PC-3 (cell line): Measurements from ENCODE around the gene RTTN. TPM values are rescaled to one million over a fixed set of nuclear protein-coding genes. Genes with fewer than 3 reads are reported as not detected.
A peak's percentile ranks its signal among the peaks of the same experiment; 100 is the strongest.

Source experiments
- ATAC-seq: fragments of 200-7000 bp; cut with Tn5 transposase; 2 replicates; pipeline ENCODE4 v1.9.1; 2020; ENCODE audit warnings: mild to moderate bottlenecking, moderate library complexity
- BruUV-seq: library from RNA; stranded (reverse); fragments of 400-500 nt; replicated peaks from 2 replicates; lab custom pipeline; 2021; lab: Mats Ljungman, UMichigan
- CTCF ChIA-PET: fragments of 300-600 bp; sonication (Branson Sonifier 250); formaldehyde crosslinking; loops from one replicate; lab custom pipeline; 2022; ENCODE audit warnings: antibody characterized with exemption; lab: Charles Lee
- POLR2A ChIA-PET: fragments of 300-600 bp; sonication (Branson Sonifier 250); formaldehyde crosslinking; loops from one replicate; lab custom pipeline; 2022; ENCODE audit warnings: antibody characterized with exemption; ENCODE audit not compliant: unreplicated experiment; lab: Charles Lee
- DNase-seq: peaks from one replicate; pipeline ENCODE4 v3.0.0-alpha.2; 2015
- H2AFZ ChIP-seq: fragments of 300-600 bp; sonication (generic); 2 replicates; pipeline ENCODE4 v1.6.0; 2016; ENCODE audit warnings: antibody characterized with exemption, low read length
- H3F3A ChIP-seq: fragments of 300-600 bp; sonication (generic); one replicate; pipeline ENCODE4 v1.6.0; 2017; ENCODE audit warnings: antibody characterized with exemption, low read length, control low read depth, mild to moderate bottlenecking; ENCODE audit not compliant: unreplicated experiment
- H3K27ac ChIP-seq: fragments of 300-600 bp; sonication (generic); 2 replicates; pipeline ENCODE4 v1.5.1; 2016; ENCODE audit warnings: mild to moderate bottlenecking, low read length
- H3K27me3 ChIP-seq: fragments of 300-600 bp; sonication (generic); 2 replicates; pipeline ENCODE4 v1.6.1; 2016; ENCODE audit warnings: low read length, mixed read lengths
- H3K36me3 ChIP-seq: fragments of 300-600 bp; sonication (generic); 2 replicates; pipeline ENCODE4 v1.6.1; 2016; ENCODE audit warnings: low read depth, mixed run types, low read length, mixed read lengths
- H3K4me1 ChIP-seq: fragments of 300-600 bp; sonication (generic); 2 replicates; pipeline ENCODE4 v1.5.1; 2016; ENCODE audit warnings: low read length; ENCODE audit not compliant: insufficient read depth
- H3K4me2 ChIP-seq: fragments of 300-600 bp; sonication (generic); 2 replicates; pipeline ENCODE4 v1.6.0; 2016; ENCODE audit warnings: low read length
- H3K4me3 ChIP-seq: fragments of 300-600 bp; sonication (generic); 2 replicates; pipeline ENCODE4 v1.5.1; 2016; ENCODE audit warnings: mild to moderate bottlenecking, low read length, mixed read lengths
- H3K79me2 ChIP-seq: fragments of 300-600 bp; sonication (generic); 2 replicates; pipeline ENCODE4 v1.6.1; 2017; ENCODE audit warnings: low read length, mixed read lengths
- H3K9ac ChIP-seq: fragments of 300-600 bp; sonication (generic); 2 replicates; pipeline ENCODE4 v1.6.0; 2016; ENCODE audit warnings: mild to moderate bottlenecking, low read length
- H3K9me2 ChIP-seq: fragments of 300-600 bp; sonication (generic); replicated peaks from 2 replicates; pipeline ENCODE4 v1.6.1; 2016; ENCODE audit warnings: mixed run types, low read length, mixed read lengths
- H3K9me3 ChIP-seq: fragments of 300-600 bp; sonication (generic); 2 replicates; pipeline ENCODE4 v1.6.1; 2016; ENCODE audit warnings: low read length, mixed read lengths
- H4K20me1 ChIP-seq: fragments of 300-600 bp; sonication (generic); 2 replicates; pipeline ENCODE4 v1.6.1; 2016; ENCODE audit warnings: low read length, mixed read lengths
- CTCF ChIP-seq: fragments of 300-600 bp; sonication (generic); conservative IDR thresholded peaks from 2 replicates; pipeline ENCODE4 v1.5.1; 2017; ENCODE audit warnings: antibody characterized with exemption, low read depth, mild to moderate bottlenecking, low read length
- EZH2 ChIP-seq: fragments of 300-600 bp; sonication (generic); IDR thresholded peaks from one replicate; pipeline ENCODE4 v1.6.1; 2017; ENCODE audit warnings: antibody characterized with exemption, mild to moderate bottlenecking, low read length; ENCODE audit not compliant: unreplicated experiment
- EZH2phosphoT487 ChIP-seq: fragments of 300-600 bp; sonication (generic); IDR thresholded peaks from 2 replicates; pipeline ENCODE4 v1.6.1; 2018; ENCODE audit warnings: mild to moderate bottlenecking, antibody characterized with exemption, low read length, borderline replicate concordance
- intact Hi-C: fragments of 100-400 bp; cut with micrococcal nuclease; formaldehyde crosslinking; loops from 2 replicates; pipeline ENCODE4 v1.9.0; 2023
- total RNA-seq: library from RNA; depleted of rRNA; stranded (reverse); fragments of >200 nt; gene quantifications from 2 replicates; pipeline ENCODE4 v1.2.3, GENCODE V29; 2014

Gene RTTN
- total RNA-seq, 1 experiment from 2014 or later, result 24.7 TPM

- H3K4me3 ChIP-seq, result no peak overlapping the region
- H3K36me3 ChIP-seq, result peaks cover 31% of the 10 kb centered on the region
- intact Hi-C loops, result no loop called here
- no peak overlapping the region for H2AFZ ChIP-seq
- CTCF ChIA-PET, result no interaction called here
- no peaks in the 10 kb centered on the region for H3K79me2 ChIP-seq
- no peak for ATAC-seq
- H3K9ac ChIP-seq, result no peak overlapping the region
- H3K4me1 ChIP-seq, result no peaks in the 10 kb centered on the region
- no peaks in the 10 kb centered on the region for H3K9me2 ChIP-seq
- DNase-seq, result no peak
- POLR2A ChIA-PET, result no interaction called here
- H4K20me1 ChIP-seq, result no peaks in the 10 kb centered on the region
- no peaks in the 10 kb centered on the region for H3F3A ChIP-seq
- H3K9me3 ChIP-seq, result no peaks in the 10 kb centered on the region
- no peak overlapping the region for H3K27ac ChIP-seq
- no TSS peak for BruUV-seq
- no peaks in the 10 kb centered on the region for H3K27me3 ChIP-seq
- H3K4me2 ChIP-seq, result no peak overlapping the region
- TF ChIP-seq EZH2phosphoT487 (no peak), CTCF (no peak), EZH2 (no peak)
Measured at GRCh38 chr18:70165936-70166335, 39.6 kb downstream of the RTTN start.

- H3K9ac ChIP-seq, result no peak overlapping the region
- peaks cover 11% of the 10 kb centered on the region for H3K79me2 ChIP-seq
- POLR2A ChIA-PET, result no interaction called here
- ATAC-seq (peak; percentile 53), DNase-seq (peak; percentile 8)
- H3K9me3 ChIP-seq, result no peaks in the 10 kb centered on the region
- H3K4me1 ChIP-seq, result no peaks in the 10 kb centered on the region
- H3K27ac ChIP-seq, result no peak overlapping the region
- H3F3A ChIP-seq, result no peaks in the 10 kb centered on the region
- no peak overlapping the region for H2AFZ ChIP-seq
- H3K4me2 ChIP-seq, result no peak overlapping the region
- peaks cover 24% of the 10 kb centered on the region for H3K36me3 ChIP-seq
- TF ChIP-seq CTCF (no peak), EZH2phosphoT487 (no peak), EZH2 (no peak)
- no peaks in the 10 kb centered on the region for H4K20me1 ChIP-seq
- H3K9me2 ChIP-seq, result no peaks in the 10 kb centered on the region
- no TSS peak for BruUV-seq
- H3K27me3 ChIP-seq, result no peaks in the 10 kb centered on the region
- intact Hi-C loops, result no loop called here
- CTCF ChIA-PET, result interaction anchor here (0.6 kb wide), 1 partner anchor 284 kb away, joined by 4 read pairs; no protein-coding TSS in a partner anchor
- H3K4me3 ChIP-seq, result no peak overlapping the region
Measured at GRCh38 chr18:70160073-70160678, 45.3 kb downstream of the RTTN start.

- no peak for TF ChIP-seq CTCF
- no peak for TF ChIP-seq EZH2
- no peak for TF ChIP-seq EZH2phosphoT487
- no peak overlapping the region for H3K4me2 ChIP-seq
- no peak overlapping the region for H2AFZ ChIP-seq
- H3K27ac ChIP-seq, result no peak overlapping the region
- intact Hi-C loops, result no loop called here
- no peak overlapping the region for H3K4me3 ChIP-seq
- H3K27me3 ChIP-seq, result no peaks in the 10 kb centered on the region
- POLR2A ChIA-PET, result no interaction called here
- no peak for DNase-seq
- CTCF ChIA-PET, result no interaction called here
- no peaks in the 10 kb centered on the region for H3K9me2 ChIP-seq
- peaks cover 11% of the 10 kb centered on the region for H3K79me2 ChIP-seq
- no peaks in the 10 kb centered on the region for H3K9me3 ChIP-seq
- H3K4me1 ChIP-seq, result no peaks in the 10 kb centered on the region
- no peak for ATAC-seq
- no peak overlapping the region for H3K9ac ChIP-seq
- BruUV-seq, result no TSS peak
- no peaks in the 10 kb centered on the region for H3F3A ChIP-seq
- H4K20me1 ChIP-seq, result no peaks in the 10 kb centered on the region
- H3K36me3 ChIP-seq, result peaks cover 24% of the 10 kb centered on the region
Measured at GRCh38 chr18:70158992-70159717, 46.3 kb downstream of the RTTN start.
